GM18858 (cell line): ENCODE data around the gene CCT5.
A peak's percentile ranks its signal among the peaks of the same experiment; 100 is the strongest.
"Not testable (repeated sequence)": the region's sequence is repeated elsewhere in the genome, so short reads cannot be mapped to it uniquely, and the experiment has no call there.

Experiments
- ATAC-seq: cut with Tn5 transposase; IDR thresholded peaks from one replicate; pipeline ENCODE4 v1.9.1; 2021; ENCODE audit not compliant: unreplicated experiment

Gene CCT5

GRCh38 chr5:10244342-10244944, 5.6 kb upstream of the CCT5 start:
- no peak for ATAC-seq

- no peak for ATAC-seq
Measured at GRCh38 chr5:10246761-10247160, 3.3 kb upstream of the CCT5 start.

- not testable (repeated sequence) for ATAC-seq
Measured at GRCh38 chr5:10247217-10247616, 2.9 kb upstream of the CCT5 start.

- ATAC-seq, result peak; percentile 1
Measured at GRCh38 chr5:10248378-10249260, 1.5 kb upstream of the CCT5 start.

GRCh38 chr5:10250806-10251276, 761 bp downstream of the CCT5 start:
- ATAC-seq, result peak; percentile 3

GRCh38 chr5:10251405-10251804, 1.3 kb downstream of the CCT5 start:
- no peak for ATAC-seq

GRCh38 chr5:10253390-10253789, 3.3 kb downstream of the CCT5 start:
- no peak for ATAC-seq

- no peak for ATAC-seq
Measured at GRCh38 chr5:10254686-10255085, 4.6 kb downstream of the CCT5 start.

- ATAC-seq, result no peak
Measured at GRCh38 chr5:10257870-10258269, 7.8 kb downstream of the CCT5 start.

GRCh38 chr5:10259899-10260298, 9.8 kb downstream of the CCT5 start:
- no peak for ATAC-seq

GRCh38 chr5:10261065-10261464, 11.0 kb downstream of the CCT5 start:
- ATAC-seq, result no peak

- no peak for ATAC-seq
Measured at GRCh38 chr5:10262121-10262774, 12.2 kb downstream of the CCT5 start.

- no peak for ATAC-seq
Measured at GRCh38 chr5:10262995-10263394, 12.9 kb downstream of the CCT5 start.

- no peak for ATAC-seq
Measured at GRCh38 chr5:10264604-10265003, 14.5 kb downstream of the CCT5 start.

- ATAC-seq, result no peak
Measured at GRCh38 chr5:10265245-10266109, 15.4 kb downstream of the CCT5 start.

GRCh38 chr5:10266137-10266536, 16.1 kb downstream of the CCT5 start:
- no peak for ATAC-seq

GRCh38 chr5:10266839-10267238, 16.8 kb downstream of the CCT5 start:
- ATAC-seq, result no peak

- ATAC-seq, result no peak
Measured at GRCh38 chr5:10268100-10268499, 18.0 kb downstream of the CCT5 start.

- ATAC-seq, result no peak
Measured at GRCh38 chr5:10272053-10272874, 22.2 kb downstream of the CCT5 start.

- not testable (repeated sequence) for ATAC-seq
Measured at GRCh38 chr5:10272875-10273209, 22.8 kb downstream of the CCT5 start.
